Bronchial epithelial cell (primary cell): ENCODE measurements around the gene PACS2. TPM values are rescaled to one million over a fixed set of nuclear protein-coding genes. Genes with fewer than 3 reads are reported as not detected.

Source experiments
- DNase-seq: peaks from one replicate; pipeline ENCODE4 v3.0.0-alpha.2; 2010; ENCODE audit warnings: low read depth
- FAIRE-seq: peaks from 2 replicates; lab custom pipeline; 2011; peaks lifted over from hg19 to GRCh38; lab: Jason Lieb, UNC
- H3K27me3 ChIP-seq: 2 replicates; pipeline ENCODE4 v1.5.1; 2011; ENCODE audit warnings: low read length; ENCODE audit not compliant: control insufficient read depth, insufficient read depth
- H3K36me3 ChIP-seq: 2 replicates; pipeline ENCODE4 v1.5.1; 2011; ENCODE audit warnings: low read length; ENCODE audit not compliant: control insufficient read depth, insufficient read depth
- H3K4me3 ChIP-seq: 2 replicates; pipeline ENCODE4 v1.5.1; 2011; ENCODE audit warnings: mild to moderate bottlenecking, low read depth, low read length, control low read depth
- total RNA-seq: library from RNA; depleted of rRNA; stranded (reverse); fragments of >200 nt; gene quantifications from 2 replicates; pipeline ENCODE4 v1.2.1, GENCODE V29; 2014
- TF ChIP-seq, protein P1 (sequence below): IDR thresholded peaks from 2 replicates; pipeline ENCODE4 v1.5.1; 2011; ENCODE audit warnings: mild to moderate bottlenecking, moderate library complexity, low read length, control low read depth, inconsistent platforms; ENCODE audit not compliant: insufficient read depth, severe bottlenecking

Gene PACS2
- total RNA-seq, 1 donor from 2014 or later = 42.4 TPM

GRCh38 chr14:105369653-105370040, 55.1 kb downstream of the PACS2 start:
- H3K36me3 ChIP-seq = peaks cover 5% of the 10 kb centered on the region
- no peaks in the 10 kb centered on the region for H3K27me3 ChIP-seq
- TF ChIP-seq, protein P1, sequence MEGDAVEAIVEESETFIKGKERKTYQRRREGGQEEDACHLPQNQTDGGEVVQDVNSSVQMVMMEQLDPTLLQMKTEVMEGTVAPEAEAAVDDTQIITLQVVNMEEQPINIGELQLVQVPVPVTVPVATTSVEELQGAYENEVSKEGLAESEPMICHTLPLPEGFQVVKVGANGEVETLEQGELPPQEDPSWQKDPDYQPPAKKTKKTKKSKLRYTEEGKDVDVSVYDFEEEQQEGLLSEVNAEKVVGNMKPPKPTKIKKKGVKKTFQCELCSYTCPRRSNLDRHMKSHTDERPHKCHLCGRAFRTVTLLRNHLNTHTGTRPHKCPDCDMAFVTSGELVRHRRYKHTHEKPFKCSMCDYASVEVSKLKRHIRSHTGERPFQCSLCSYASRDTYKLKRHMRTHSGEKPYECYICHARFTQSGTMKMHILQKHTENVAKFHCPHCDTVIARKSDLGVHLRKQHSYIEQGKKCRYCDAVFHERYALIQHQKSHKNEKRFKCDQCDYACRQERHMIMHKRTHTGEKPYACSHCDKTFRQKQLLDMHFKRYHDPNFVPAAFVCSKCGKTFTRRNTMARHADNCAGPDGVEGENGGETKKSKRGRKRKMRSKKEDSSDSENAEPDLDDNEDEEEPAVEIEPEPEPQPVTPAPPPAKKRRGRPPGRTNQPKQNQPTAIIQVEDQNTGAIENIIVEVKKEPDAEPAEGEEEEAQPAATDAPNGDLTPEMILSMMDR = no peak
- DNase-seq = no peak
- H3K4me3 ChIP-seq = no peak overlapping the region
- no peak for FAIRE-seq

DNA sequence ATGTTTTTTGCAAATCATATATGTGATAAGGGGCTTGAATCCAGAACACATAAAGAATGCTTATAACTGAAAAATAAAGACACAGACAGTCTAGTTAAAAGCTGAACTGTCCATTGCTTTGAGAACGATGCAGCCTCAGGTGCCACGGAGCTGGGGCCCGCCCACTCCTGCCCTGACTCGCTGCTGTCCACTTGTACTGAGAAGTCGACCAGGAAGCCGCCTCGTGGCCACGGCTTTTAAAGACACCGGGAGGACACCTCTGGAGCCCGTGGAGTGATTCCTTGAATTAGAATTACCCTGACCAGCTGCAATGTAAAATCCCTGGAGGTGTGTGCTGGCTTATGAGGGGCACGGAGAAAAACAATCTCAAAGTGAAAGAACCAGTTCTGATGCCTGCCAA, 59.8 kb downstream of the PACS2 start:
- H3K4me3 ChIP-seq = no peak overlapping the region
- FAIRE-seq (no peak), DNase-seq (peak; percentile 34)
- TF ChIP-seq, protein P1 = peak; percentile 31
- H3K27me3 ChIP-seq = no peaks in the 10 kb centered on the region
- peaks cover under 1% of the 10 kb centered on the region for H3K36me3 ChIP-seq

DNA sequence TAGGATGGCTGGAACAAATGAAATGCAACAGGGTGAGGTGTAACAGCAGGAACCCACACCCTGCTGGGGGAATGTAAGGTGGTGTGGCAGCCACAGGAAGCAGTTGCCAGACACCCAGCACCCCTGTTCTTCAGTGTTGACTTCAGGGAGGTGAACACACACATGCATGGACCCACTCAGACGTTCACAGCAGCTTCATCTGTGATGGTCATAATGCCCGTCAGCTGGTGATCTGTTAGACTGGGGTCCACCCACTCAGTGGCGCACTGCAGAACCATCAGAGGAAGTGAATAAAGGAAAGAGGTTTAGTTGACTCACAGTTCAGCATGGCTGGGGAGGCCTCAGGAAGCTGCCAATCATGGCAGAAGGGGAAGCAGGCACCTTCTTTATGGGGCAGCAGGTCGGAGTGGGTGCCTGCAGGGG, 61.1 kb downstream of the PACS2 start:
- FAIRE-seq (no peak), DNase-seq (peak; percentile 7)
- H3K27me3 ChIP-seq = no peaks in the 10 kb centered on the region
- H3K4me3 ChIP-seq = no peak overlapping the region
- TF ChIP-seq, protein P1 = no peak
- peaks cover 6% of the 10 kb centered on the region for H3K36me3 ChIP-seq

DNA sequence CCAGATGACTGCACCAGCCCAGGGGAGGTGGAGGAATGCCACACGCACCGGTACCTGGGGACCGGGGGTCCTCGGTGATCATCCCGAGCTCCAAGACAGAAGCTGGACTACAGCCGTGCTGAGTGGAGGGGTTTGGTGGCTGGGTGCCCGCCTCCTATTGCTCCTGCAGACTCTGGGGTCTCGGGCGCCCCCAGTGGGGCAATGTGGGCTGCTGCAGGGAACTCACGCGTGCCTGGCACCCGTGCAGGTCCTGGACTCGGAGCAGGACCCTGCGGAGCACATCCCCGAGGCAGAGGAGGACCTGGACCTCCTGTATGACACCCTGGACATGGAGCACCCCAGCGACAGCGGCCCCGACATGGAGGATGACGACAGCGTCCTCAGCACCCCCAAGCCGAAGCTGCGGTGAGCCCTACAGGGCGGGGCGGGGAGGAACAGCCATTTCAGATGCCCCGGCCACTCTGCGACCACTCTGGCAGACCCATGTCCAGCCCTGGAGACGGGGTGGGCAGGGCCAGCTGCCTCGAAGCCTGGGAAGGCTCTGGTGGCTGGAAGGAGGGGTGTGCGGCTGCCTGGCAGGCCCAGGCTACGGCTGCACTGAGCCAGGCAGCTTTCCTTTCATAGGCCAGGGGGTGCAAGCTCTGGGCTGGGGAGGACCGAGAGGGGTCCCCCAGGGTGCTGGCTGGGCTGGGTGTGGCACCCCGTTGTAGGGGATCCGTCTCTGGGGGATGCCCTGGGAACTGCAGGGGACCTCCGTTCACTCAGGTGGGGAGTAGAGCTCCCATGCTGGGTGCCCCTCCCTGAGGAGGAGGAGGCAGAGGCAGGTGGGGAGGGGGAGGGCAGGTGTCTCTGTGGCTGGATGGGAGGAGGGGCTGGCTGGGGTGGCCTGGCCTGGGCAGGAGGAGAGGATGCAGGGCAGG, 62.2 kb downstream of the PACS2 start:
- peaks cover 6% of the 10 kb centered on the region for H3K36me3 ChIP-seq
- no peak for FAIRE-seq

DNA sequence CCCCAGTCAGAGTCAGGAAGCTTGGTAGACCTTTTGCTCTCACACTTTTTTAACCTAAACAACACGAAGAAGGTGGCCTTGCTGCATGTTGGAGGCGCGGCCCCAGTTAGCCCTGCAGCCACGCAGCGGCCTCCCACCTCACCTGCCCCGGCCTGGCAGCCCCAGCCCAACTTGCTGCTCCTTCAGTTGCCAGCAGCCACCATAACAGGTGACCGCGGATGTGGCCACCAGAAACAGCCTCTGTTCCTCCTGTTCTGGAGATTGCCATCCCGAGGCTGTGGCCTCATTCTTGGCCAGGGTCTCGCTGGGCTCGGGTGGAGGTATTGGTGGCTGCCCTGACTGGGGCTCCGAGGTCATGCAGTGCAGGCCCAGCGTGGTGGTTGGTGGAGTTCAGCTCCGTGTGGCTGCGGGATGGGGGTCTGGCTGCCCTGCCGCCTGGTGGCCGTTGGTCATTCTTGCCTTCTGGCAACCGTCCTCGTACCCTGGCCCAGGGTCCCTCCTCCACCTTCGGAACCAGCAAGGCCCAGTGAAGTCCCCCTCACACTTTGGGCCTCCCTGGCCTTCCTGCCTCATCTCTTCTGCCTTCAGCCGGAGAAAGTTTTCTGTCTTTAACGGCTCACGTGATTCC, 63.1 kb downstream of the PACS2 start:
- no peak overlapping the region for H3K4me3 ChIP-seq
- no peak for DNase-seq
- peaks cover 7% of the 10 kb centered on the region for H3K36me3 ChIP-seq
- no peak for FAIRE-seq
- H3K27me3 ChIP-seq = no peaks in the 10 kb centered on the region
- TF ChIP-seq, protein P1 = no peak

More for the DNA sequence above, 62.2 kb downstream of the PACS2 start:
- TF ChIP-seq, protein P1 = no peak
- Histone ChIP-seq H3K4me3 (no peak overlapping the region), H3K27me3 (no peaks in the 10 kb centered on the region)
- DNase-seq = no peak
